GM19452 (cell line): Measurements from ENCODE around the gene LENG8.

Source experiments
- ATAC-seq: cut with Tn5 transposase; IDR thresholded peaks from one replicate; pipeline ENCODE4 v1.9.1; 2021; ENCODE audit not compliant: unreplicated experiment

The LENG8 gene

GRCh38 chr19:54422136-54422535 lies 26.9 kb upstream of the LENG8 start:
- no peak for ATAC-seq

DNA sequence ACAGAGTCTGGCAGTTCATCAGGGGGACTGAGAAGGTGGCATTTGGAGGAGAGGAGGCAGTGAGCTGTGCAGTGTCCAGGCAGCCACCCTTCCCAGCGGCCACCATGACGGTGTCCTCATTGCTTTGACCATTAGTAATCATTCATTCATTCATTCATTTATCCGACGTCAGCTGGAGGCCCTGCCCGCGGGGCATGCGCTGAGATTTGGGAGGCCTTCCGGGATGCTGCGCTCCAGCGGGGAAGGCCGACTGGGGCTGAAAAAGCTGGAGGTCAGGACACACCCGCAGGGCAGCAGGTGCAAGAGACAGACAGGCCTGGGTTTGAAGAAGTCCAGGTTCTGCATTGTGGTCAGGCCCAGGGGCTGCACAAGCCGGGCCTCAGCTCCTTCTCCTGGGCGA lies 24.8 kb upstream of the LENG8 start:
- no peak for ATAC-seq

DNA sequence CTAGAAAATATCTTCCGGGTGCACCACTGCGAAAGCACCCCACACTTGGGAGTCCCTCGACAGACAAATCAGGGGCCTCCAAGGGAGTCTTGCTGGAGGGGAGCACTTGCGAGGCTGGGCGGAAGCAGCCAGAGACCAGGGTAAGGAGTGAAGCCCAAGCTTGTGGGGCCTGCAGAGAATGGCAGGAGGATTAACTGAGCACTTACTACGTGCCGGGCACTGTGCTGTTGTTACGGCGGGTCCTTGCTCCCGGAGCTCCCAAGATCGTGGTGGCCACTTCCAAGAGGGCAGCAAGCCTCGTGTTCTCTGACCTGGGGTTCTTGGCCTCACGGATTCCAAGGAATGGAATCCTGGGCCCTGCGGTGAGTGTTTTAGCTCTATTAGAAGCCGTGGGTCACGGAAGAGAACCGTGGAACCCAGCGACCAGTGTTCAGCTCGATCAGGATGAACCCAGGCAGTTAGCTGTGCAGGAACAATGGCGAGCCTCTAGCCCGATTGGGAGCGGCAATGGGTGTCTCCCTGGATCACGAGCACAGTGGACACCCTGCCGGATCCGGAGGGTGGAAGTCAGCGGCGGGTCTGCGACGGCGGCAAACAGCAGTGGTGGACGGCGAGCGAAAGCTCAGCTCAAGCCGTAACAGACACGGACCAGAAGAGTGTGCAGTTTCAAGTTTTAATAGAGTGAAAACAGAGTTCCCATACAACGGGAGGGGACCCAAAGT lies 24.2 kb upstream of the LENG8 start:
- ATAC-seq: no peak

GRCh38 chr19:54425382-54425723 lies 23.6 kb upstream of the LENG8 start:
- no peak for ATAC-seq

DNA sequence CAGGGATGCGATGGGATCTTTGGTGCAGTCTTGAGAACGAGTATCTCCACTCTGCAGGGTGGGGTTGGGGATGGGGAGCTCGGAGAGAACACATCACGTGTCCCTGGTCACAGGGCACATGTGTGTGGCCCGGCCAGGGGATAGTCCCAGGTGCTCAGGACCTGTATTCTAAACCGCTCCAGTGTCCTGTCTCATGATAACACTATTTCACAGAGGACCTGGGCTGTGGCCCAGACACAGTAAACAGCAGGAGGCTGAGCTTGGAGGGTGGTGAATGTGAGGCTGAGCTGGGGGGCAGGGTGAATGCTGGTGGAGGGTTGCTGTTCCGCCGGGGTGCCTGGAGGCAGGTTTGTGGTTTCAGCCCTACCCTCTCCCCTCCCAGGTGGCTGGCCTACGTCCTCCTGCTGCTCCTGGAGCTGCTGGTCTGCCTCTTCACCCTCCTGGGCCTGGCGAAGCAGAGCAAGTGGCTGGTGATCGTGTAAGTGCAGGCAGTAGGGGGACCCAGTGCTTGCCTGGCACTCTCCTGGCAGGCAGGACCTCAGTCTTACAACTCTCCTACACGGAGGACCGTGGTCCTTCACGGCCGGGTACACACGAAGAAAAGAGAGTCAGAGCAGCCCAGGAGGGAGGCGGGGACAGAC lies 22.6 kb upstream of the LENG8 start:
- ATAC-seq: no peak

DNA sequence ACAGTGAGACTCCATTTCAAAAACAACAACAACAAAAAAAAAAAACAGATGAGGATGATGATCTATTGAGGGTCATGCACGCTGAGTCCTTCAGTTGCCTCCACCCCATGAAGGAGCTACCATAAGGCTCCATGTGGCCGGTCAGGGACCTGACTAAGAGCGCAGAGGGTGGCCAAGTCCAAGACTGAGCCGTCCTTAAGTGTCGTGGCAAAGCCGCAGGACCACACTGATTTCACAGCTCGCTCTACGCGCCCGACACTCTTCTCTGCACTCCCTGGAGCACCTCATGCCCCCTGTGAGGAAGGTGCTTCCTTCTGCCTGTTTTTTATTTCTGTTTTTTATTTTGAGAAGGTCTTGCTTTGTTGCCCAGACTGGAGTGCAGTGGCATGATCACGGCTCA lies 21.4 kb upstream of the LENG8 start:
- ATAC-seq: no peak

DNA sequence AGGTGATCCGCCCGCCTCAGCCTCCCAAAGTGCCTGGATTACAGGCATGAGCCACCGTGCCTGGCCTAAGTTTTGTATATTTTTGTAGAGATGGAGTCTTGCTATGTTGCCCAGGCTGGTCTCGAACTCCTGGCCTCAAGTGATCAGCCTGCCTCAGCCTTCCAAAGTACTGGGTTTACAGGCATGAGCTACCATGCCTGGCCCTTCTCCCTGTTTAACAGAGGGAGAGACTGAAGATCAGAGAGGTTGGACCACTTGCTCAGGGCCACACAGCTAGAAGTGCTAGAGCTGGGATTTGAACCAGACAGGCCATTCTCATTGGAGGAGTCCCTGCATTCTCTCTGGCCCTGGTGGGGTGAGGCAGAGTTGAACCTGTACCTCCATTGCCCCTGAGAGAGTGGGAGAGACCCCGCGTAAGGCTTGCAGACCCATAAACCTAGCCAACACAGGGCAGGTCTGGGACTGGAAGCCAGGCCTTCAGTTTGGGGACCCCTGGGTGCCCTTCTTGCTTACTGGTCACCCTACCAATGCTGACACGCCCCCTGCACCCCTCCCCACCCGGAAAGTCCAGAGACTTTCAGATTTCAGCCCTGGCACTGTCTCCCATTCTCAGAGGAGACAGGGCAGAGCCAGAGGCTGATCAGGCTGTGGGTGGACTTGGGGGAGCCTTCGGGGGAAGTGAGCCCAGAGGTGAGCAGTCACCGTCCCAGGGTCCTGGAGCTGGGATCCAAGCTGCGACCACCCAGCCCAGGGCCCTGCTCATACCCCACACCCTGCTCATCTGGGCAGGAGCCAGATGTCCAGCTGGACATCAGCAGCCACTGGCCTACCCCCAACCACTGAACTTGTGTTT lies 20.4 kb upstream of the LENG8 start:
- ATAC-seq: no peak

- no peak for ATAC-seq
These were observed 19.9 kb upstream of the LENG8 start for GRCh38 chr19:54429176-54429495.

GRCh38 chr19:54429545-54430227 lies 19.3 kb upstream of the LENG8 start:
- no peak for ATAC-seq

- ATAC-seq: no peak
These were observed 18.4 kb upstream of the LENG8 start for GRCh38 chr19:54430306-54431254.

GRCh38 chr19:54431255-54431838 lies 17.7 kb upstream of the LENG8 start:
- no peak for ATAC-seq

DNA sequence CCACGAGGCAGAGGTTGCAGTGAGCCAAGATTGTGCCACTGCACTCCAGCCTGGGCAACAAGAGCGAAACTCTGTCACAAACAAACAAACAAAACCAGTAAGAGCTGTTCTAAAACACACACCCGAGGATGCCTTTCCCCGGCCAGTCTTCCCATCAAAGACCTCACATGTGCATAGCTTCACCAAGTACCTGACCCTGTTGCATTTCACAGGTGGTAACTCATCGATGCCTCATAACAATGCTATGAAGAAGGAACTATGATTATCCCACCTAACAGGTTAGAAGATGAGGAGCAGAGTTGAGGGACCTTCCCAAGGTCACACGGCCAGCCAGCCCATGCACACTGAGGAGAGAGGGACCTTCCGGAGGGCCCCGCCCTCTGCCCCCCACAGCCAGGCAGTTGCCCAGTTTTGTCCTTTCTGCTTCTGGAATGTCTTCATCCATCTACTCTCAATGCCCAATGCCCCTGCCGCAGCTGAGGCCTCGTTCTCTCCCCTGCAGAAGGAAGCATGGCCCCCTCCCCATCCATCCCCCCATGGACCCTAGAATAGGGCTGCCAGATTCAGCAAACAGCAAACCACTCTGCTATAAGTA lies 16.8 kb upstream of the LENG8 start:
- no peak for ATAC-seq

- no peak for ATAC-seq
These were observed 15.3 kb upstream of the LENG8 start for GRCh38 chr19:54433697-54434096.

GRCh38 chr19:54434112-54434872 lies 14.7 kb upstream of the LENG8 start:
- ATAC-seq: no peak

- ATAC-seq: no peak
These were observed 14.2 kb upstream of the LENG8 start for GRCh38 chr19:54434873-54435214.

DNA sequence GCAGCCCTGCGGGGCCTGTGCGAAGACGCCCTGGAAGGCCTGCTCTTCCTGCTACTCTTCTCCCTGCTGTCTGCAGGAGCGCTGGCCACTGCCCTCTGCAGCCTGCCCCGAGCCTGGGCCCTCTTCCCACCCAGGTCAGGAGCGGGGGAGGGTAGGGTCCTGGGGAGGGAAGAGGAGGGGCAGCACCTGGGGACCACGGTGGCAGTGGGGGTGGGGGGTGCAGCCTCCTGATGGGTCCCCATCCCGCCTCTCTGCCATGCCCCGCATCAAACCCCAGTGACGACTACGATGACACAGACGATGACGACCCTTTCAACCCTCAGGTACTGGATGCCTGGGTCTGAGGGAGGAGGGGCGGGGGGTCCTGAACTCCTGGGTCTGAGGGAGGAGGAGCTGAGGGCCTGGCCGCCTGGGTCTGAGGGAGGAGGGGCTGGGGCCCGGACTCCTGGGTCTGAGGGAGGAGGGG lies 13.4 kb upstream of the LENG8 start:
- no peak for ATAC-seq

- ATAC-seq: no peak
These were observed 12.9 kb upstream of the LENG8 start for GRCh38 chr19:54436031-54436523.

DNA sequence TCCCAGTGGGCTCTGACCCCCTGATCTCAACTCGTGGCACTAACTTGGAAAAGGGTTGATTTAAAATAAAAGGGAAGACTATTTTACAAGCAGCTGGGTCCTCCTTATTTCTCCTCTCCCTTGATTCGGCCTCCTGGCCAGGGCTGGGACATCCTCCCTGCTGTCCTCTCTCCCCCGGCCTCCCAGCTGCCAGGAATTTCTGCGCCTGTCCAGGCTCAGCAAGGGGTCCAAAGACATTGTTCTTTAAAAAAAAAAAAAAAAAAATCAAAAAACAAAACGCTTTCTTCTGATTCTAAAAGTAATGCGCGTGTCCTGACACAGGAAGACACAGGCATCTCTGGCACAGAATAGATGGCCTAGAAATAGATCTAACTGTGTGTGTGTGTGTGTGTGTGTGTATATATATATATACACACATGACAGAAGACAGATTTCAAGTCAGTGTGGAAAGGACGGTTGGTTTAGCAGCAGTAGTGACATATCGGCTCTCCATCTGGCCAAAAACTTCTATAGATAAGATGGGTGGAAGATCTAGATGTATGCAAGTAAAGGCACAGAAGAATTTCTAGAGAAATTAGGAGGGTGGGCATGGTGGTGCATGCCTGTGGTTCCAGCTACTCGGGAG lies 12.3 kb upstream of the LENG8 start:
- ATAC-seq: no peak
